ENCODE measurements around the gene PHF23.

Gene PHF23

GRCh38 chr17:7240375-7240774, 1.1 kb upstream of the PHF23 start:
- DNase-seq (ENCODE audit: insufficient read length, low spot score) (no peak), FAIRE-seq (peak; percentile 81)

DNA sequence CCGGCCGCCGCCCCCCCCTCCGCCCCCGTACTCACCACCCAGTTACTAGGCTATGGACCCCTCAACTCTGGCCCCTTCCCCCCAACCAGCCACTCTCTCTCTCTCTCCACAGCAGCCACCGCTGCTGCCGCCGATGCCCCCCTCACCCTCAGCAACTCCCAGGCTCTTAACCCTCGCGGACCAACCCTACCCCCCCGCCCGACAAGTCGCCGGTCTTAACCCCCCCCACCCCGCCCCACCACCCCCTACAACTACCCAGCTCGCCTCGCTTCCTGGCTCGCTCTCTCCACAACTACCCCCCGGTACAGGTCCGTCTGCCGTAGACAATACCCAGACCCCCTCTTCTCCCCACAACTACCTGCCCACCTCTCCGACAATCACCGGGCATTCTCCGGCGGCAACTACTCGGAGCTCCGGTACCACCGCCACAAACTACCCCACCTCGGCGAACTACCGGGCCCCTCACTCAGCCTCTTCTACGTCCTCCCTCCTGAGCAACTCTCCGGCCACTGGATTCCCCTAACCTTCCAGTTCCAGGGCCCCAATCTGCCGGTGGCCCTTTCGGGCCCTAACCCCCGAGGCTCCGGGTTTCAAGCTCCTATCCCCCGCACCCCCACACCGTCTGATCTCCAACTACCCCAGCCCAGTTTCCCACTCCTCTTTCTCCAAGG, 702 bp downstream of the PHF23 start:
- no peak for DNase-seq (ENCODE audit: insufficient read length, low spot score)
- peak; percentile 45 for FAIRE-seq

- FAIRE-seq (no peak), DNase-seq (ENCODE audit: insufficient read length, low spot score) (no peak)
These were observed 1.4 kb downstream of the PHF23 start for GRCh38 chr17:7237761-7238419.

GRCh38 chr17:7237266-7237760, 1.9 kb downstream of the PHF23 start:
- peak; percentile 18 for FAIRE-seq

DNA sequence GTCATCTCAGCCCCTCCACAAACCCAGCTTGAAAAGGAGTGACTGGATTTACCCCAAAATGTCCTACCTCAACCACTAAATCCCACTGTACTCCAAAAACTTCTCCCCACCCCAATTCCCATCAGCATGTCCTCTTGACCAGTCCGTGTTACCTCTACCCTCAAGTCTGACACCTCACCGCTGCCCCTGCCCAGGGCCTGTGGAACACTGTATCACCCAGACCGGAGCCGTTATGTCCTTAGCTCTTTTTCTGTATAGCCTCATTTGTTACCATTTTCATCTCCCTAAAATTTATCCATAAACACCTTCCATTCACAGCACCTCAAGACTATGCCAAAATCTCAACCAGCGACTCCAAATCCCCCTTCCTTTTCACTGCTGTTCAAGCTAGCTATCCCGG, 2.4 kb downstream of the PHF23 start:
- DNase-seq (ENCODE audit: insufficient read length, low spot score) = no peak
- no peak for FAIRE-seq

More at GRCh38 chr17:7237266-7237760, 1.9 kb downstream of the PHF23 start:
- DNase-seq (ENCODE audit: insufficient read length, low spot score) = no peak

DNA sequence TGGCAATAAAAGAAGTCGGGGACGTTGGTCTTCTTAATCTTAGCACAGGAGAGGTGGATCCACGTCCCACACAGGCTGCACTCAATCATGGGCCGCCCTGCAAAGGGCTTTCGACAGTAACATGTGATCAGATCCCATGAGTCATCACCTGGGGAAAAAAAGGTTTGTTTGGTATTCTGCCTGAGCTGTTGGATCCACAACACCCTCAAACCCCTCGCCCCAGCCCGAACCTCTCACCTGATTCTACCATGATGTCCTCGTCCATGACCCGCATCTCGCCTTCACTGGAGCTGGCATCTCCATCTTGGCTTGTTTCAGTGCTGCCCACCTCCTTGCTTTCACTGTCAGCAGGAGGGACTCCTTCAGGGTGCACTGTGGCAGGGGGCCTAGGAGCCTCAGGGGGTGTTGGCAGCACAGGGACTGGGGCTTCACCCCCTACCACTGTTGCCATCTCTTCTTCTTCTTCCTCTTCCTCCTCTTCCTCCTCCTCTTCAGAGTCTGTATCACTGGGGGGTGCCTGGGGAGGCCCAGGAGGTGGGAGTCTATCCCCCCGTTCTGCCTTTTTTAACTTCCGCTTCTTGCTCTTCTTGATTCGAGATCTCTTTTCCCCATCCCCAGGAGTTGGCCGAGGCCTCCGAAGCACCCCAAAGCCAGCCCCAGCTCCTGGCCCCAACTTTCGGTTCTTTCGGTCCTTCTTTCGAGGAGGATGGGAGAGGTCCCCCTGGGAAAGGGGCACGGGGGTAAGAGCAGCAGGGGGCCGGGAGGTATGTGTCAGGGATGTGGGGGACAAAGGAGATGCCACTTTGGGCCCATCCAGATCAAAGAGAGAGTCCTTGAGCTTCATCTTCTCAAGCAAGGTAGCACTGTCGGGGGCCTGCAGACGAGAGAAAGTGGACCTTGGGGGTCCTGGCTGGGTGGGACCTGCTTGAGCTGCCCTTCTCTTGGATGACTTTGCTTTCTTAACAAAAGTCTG, 3.3 kb downstream of the PHF23 start:
- DNase-seq (ENCODE audit: insufficient read length, low spot score) = no peak
- no peak for FAIRE-seq

DNA sequence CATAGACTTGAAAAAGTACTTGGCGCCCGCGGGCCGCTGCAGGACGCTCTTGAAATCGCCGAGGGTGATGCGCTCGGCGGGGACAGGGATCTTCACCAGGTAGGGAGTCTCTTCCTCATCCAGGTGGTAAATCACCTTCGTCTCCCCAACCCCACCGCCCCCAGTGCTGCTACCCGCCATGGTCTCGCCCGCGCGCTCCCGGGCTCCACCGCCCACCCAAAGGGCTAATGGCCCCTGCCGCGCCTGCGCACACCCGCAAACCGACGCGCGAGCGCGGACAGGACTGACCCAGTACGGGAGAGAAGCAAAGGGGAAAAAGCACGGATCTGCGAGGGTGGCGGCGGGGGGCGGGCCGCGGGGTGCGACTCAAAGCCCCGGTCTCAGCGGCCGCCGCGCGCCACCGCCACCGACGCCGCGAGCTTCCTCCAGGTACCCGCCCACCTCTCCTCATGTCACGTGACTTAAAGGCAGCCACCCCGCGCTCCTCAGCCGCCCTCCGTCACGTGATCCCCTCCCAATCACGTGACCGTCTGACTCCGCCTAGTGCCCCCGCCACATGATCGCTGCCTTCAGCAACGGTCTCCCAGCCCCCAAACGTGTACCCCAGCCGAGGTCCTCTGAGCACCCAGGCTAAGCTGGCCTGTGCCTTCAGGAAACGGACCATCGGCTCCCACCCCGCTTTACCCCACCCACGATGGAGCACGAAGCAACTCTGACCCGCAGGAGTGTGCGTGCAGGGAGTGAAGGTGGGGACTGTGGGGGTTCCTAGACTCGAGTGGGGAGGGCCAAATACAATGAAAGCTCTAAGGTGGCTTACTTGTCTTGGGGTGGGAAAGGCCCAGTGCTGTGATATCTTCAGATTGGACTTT, 4.9 kb downstream of the PHF23 start, which contains the start of gene DVL2:
Gene DVL2, minus strand, starts transcription at position 435 of the 869 bp plus-strand sequence. Its CDS starts 255 bp downstream, at position 180.
- FAIRE-seq = peak; percentile 98
- DNase-seq (ENCODE audit: insufficient read length, low spot score) = peak; percentile 94

- FAIRE-seq (no peak), DNase-seq (ENCODE audit: insufficient read length, low spot score) (no peak)
These were observed 5.6 kb downstream of the PHF23 start for GRCh38 chr17:7233701-7234082.

DNA sequence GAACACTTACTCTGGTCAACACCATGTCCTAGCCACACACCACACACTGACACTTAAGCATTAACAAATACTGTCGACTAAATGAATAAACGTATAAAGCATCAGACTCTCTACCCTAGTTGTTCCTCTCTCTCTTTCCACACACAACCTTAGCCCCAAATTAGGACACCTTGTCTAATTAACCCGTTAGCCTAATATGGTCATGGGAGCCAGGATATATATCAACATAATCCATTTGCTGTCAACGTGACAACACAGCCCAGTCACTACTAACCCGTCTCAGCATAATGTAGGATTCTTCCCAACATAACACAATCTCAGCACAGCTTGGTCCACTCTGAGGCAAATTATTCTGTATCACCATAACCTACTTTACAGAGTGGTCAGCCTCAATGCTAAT, 7.1 kb downstream of the PHF23 start:
- no peak for DNase-seq (ENCODE audit: insufficient read length, low spot score)
- no peak for FAIRE-seq

DNA sequence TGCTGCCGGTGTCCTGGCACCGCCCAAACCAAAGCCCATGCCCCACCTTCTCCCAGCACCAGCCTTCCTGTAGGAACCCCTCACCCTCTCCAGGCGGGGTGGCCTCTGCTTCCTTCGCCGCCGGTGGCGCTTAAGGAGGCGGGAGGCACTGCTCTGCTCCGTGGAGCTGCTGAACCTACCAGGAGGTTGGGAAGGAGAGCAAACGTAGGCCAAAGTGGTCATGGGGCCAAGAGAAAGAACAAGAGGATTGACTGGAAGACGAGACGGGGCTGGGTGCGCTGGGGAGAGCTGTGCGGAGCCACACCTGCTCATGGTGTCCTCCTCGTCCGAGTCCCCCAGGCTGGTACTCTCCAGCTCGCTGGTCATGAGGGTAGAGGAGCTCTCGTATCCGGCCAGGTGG, 9.8 kb downstream of the PHF23 start:
- DNase-seq (ENCODE audit: insufficient read length, low spot score) = no peak
- FAIRE-seq = no peak

DNA sequence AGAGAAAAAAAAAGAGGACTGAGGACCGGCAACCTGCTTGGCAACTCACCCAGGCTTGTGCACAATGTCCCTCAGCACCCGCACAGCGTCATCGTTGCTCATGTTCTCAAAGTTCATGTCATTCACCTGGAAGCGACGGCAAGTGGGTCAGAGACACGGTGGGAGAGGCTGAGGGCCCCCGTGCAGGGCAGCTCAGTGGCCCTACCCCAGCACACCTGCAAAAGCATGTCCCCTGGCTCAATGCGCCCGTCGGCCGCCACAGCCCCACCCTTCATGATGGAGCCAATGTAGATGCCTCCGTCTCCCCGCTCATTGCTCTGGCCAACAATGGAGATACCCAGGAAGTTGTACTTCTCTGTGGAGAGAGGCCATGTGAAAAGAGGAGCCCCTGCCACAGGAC, 10.3 kb downstream of the PHF23 start:
- no peak for FAIRE-seq

DNA sequence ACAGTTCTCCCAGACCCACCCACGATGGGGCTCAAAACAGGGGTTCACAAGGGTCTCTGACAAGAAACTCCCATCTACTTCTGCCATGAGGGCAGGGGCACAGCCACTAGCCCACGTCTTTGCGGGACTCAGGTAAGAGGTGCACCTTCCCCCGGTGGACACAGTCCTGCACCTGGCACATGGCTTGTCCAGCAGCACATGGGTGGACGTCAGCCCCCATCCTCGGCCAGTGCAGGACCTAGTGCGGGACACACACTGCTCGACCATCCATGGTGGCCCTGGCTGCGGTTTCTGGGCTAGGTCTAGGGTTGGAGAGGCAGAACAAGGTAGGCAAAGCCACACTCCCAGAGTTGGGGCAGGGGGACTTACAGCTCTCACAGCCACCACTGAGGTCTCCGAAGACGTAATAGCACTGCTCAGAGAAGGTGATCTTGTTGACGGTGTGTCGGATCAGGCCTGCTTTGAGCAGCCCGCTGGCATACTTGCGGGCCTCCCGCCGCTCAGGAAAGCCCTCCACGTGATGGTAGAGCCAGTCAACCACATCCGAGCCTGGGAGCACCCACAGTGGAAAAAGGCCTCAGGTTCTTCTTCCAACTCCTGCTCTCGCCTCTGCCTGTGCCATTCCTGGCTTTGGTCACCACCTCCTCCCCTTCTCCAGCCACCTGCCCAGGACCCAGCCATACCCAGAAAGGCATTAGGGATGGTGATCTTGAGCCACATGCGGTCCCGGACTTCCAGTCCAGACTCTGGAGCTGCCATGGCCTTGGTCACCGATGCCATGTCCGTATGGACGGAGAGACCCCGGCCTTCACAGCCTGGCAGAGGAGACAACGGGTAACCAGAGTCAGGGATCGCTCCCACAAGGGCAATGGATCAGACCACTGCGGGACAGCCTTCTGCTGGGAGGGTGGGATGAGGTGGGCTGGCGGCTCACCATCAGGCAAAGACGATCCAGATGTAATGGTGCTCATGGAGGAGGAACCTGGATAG, 12.2 kb downstream of the PHF23 start:
- DNase-seq (ENCODE audit: insufficient read length, low spot score) (no peak), FAIRE-seq (no peak)

More for the DNA sequence above, 10.3 kb downstream of the PHF23 start:
- DNase-seq (ENCODE audit: insufficient read length, low spot score) = no peak

GRCh38 chr17:7225711-7226331, 13.4 kb downstream of the PHF23 start:
- FAIRE-seq (no peak), DNase-seq (ENCODE audit: insufficient read length, low spot score) (no peak)

GRCh38 chr17:7224661-7225111, 14.6 kb downstream of the PHF23 start:
- FAIRE-seq = no peak
- no peak for DNase-seq (ENCODE audit: insufficient read length, low spot score)

DNA sequence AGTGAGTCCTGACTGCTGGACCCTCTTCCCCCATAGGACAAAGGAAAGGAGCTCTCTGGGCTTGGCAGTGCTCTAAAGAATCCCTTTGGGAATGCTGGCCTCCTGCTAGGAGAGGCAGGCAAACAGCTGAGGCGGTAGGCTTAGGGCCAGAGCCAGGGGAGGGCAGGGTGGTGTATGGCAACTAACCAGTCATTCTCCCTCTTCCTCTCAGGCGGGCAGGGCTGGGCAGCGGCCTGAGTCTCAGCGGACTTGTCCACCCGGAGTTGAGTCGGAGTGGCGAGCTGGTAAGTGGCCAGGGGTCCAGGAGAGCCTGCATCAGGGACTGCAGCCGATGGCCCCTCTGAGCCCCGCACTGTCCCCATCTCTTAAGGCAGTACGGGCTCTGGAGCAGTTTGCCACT, 15.1 kb downstream of the PHF23 start:
- no peak for FAIRE-seq

GRCh38 chr17:7223375-7223774, 15.9 kb downstream of the PHF23 start:
- FAIRE-seq = no peak
- DNase-seq (ENCODE audit: insufficient read length, low spot score) = no peak

More for the DNA sequence above, 15.1 kb downstream of the PHF23 start:
- no peak for DNase-seq (ENCODE audit: insufficient read length, low spot score)

DNA sequence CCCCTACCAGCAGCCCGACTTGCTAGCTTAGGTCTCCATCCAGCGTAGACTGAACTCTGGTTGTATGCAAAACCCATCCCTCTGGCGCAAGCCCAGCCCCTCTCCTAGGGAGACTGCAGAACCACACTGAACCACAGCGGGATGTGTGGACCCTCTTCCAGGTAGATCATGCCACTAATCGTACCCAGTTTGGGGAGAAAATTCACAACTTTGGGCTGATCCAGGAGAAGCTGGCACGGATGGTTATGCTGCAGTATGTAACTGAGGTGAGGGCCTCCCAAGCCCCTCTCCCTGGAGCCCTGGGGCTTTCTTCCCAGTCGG, 16.3 kb downstream of the PHF23 start:
- DNase-seq (ENCODE audit: insufficient read length, low spot score) (no peak), FAIRE-seq (no peak)
